Heart right ventricle (tissue), 16 donors: ENCODE measurements around the gene KCNJ4. TPM values are rescaled to one million over a fixed set of nuclear protein-coding genes. Genes with fewer than 3 reads are reported as not detected.

Experiments used
- ATAC-seq, 8 donors: fragments of 200-7000 bp; cut with Tn5 transposase; one replicate each; pipeline ENCODE4 v1.9.1; 2020; ENCODE audit warnings: mild to moderate bottlenecking in 8 of 8, moderate library complexity in 8 of 8, moderate number of reproducible peaks in 1 of 8
- DNase-seq, 2 donors: peaks; one replicate each; pipeline ENCODE4 v3.0.0-alpha.2; 2020
- H3K27ac ChIP-seq, 10 donors: fragments of 200-600 bp; sonication (generic) in 2 of 10; one replicate each; pipeline versions ENCODE4 v1.5.0 to v1.8.0; 2020 to 2022; ENCODE audit warnings: mild to moderate bottlenecking in 3 of 10
- H3K27me3 ChIP-seq, 7 donors: fragments of 200-600 bp; one replicate each; pipeline ENCODE4 v1.8.0; 2021 to 2022; ENCODE audit warnings: mild to moderate bottlenecking in 2 of 7
- H3K36me3 ChIP-seq, 9 donors: fragments of 200-600 bp; sonication (generic) in 1 of 9; one replicate each; pipeline versions ENCODE4 v1.5.0 to v1.8.0; 2020 to 2022; ENCODE audit warnings: mild to moderate bottlenecking in 2 of 9
- H3K4me1 ChIP-seq, 9 donors: fragments of 200-600 bp; sonication (generic) in 1 of 9; one replicate each; pipeline versions ENCODE4 v1.5.0 to v1.8.0; 2020 to 2022; ENCODE audit warnings: mild to moderate bottlenecking in 4 of 9
- H3K4me3 ChIP-seq, 10 donors: fragments of 200-600 bp; sonication (generic) in 2 of 10; one replicate each; pipeline versions ENCODE4 v1.5.0 to v1.8.0; 2020 to 2022; ENCODE audit warnings: mild to moderate bottlenecking in 7 of 10, moderate library complexity in 2 of 10
- H3K9me3 ChIP-seq, 11 donors: fragments of 200-600 bp in 10 of 11; sonication (generic) in 2 of 11; one replicate each; pipeline versions ENCODE4 v1.5.0 to v1.8.0; 2013 to 2022; ENCODE audit warnings: mild to moderate bottlenecking in 2 of 11, control low read depth in 1 of 11, moderate library complexity in 1 of 11
- CTCF ChIP-seq, 9 donors: fragments of 200-600 bp; sonication (generic) in 2 of 9; IDR thresholded peaks; one replicate each; pipeline versions ENCODE4 v1.5.0 to v1.8.0; 2021 to 2022; ENCODE audit warnings: antibody characterized with exemption in 9 of 9, mild to moderate bottlenecking in 5 of 9, moderate library complexity in 1 of 9
- WGBS, 2 donors: extraction: QIAGEN DNeasy Blood & Tissue Kit; methylation state at CpG; one replicate each; pipeline ENCODE4 v1.1.7; 2013; ENCODE audit warnings: inconsistent platforms in 1 of 2; 5-methylcytosine and 5-hydroxymethylcytosine counted together
- intact Hi-C, 10 donors: fragments of 100-400 bp; cut with DNase I; formaldehyde crosslinking; loops; one replicate each; pipeline versions ENCODE4 v1.11.1 to v1.14.2; 2022
- polyA plus RNA-seq, 2 donors: library from polyadenylated mRNA; stranded (reverse); fragments of 200-250 nt; gene quantifications; one replicate each; pipeline ENCODE4 v1.2.3, GENCODE V29; 2013
- total RNA-seq, 10 donors: library from RNA; stranded (reverse); fragmentation: NEBNext Ultra II Directional in 3 of 10; extraction: Animal tissue kit (Norgen Biotek cat#: 25700) in 3 of 10; gene quantifications; one replicate each; pipeline versions ENCODE4 v1.2.1 to v1.2.4, GENCODE V29; 2021 to 2023
- donor health status: Arrhythmogenic right ventricular cardiomyopathy.
- donor health status: ischemic (EF 13 %, LVEDD 7.1; RV severe dilation, severe dysfunction).
- donor health status: healthy with polysubstance abuse.
- donor health status: DM: no; HTN: yes; CAD: no.
- donor health status: DM: no; HTN: no; CAD: no.
- donor health status: ischemic (EF 25% LVEDD 6.9; RV normal size, moderate dysfunction).
- donor health status: ischemic (EF 25% LVEDD 5.7; RV mildly dilated, moderate dysfunction).
- donor health status: healthy.
- donor health status: DM: yes; HTN: yes; CAD: no.
- donor health status: Ischemic cardiomyopathy.
- donor health status: ischemic (EF 35%, LVEDD 5.7; RV mildly dilated, moderate dysfunction).
- donor health status: nonischemic (EF 11% LVEDD 7.7; RV severe dilation, severe dysfunction).
- donor health status: DM: yes; HTN: yes; CAD: no.
- donor health status: PGD.
- donor health status: ischemic (EF 29% LVEDD 5.4; RV normal size, mild dysfunction).
- donor health status: nonischemic (EF 23%, LVEDD 6.1; RV moderate dilation, normal function).

The KCNJ4 gene
- total and polyA plus RNA-seq, 12 donors, result 4.9 to 93.3 (median 33.9) TPM

GRCh38 chr22:38422611-38423511, 32.1 kb downstream of the KCNJ4 start:
- DNase-seq, result no peak

GRCh38 chr22:38420734-38421133, 34.3 kb downstream of the KCNJ4 start:
- ATAC-seq, result no peak
- no peaks in the 10 kb centered on the region for H3K27me3 ChIP-seq
- TF ChIP-seq CTCF (IDR thresholded peaks at IDR 0.05), result no peak
- intact Hi-C loops, result no loop called here
- 94 to 99% methylated on average over 4 of the region's 4 CpGs for WGBS, 2 donors
- peaks cover 0 to 22% (median 0%) of the 10 kb centered on the region in 9 donors for H3K4me1 ChIP-seq
- no peak for DNase-seq
- H3K36me3 ChIP-seq, result peaks cover 0 to 9% (median 0%) of the 10 kb centered on the region in 9 donors
- H3K9me3 ChIP-seq, result no peaks in the 10 kb centered on the region
- H3K4me3 ChIP-seq, result no peak overlapping the region
- no peak overlapping the region for H3K27ac ChIP-seq

More at GRCh38 chr22:38422611-38423511, 32.1 kb downstream of the KCNJ4 start:
- Histone ChIP-seq H3K36me3 (peaks cover 0 to 23% (median 0%) of the 10 kb centered on the region in 9 donors), H3K4me3 (no peak overlapping the region), H3K9me3 (no peaks in the 10 kb centered on the region), H3K27me3 (no peaks in the 10 kb centered on the region), H3K4me1 (peaks cover 0 to 17% (median 0%) of the 10 kb centered on the region in 9 donors), H3K27ac (peak overlapping the region in 3 of 10 donors; percentile 16 to 59 (median 46))
- ATAC-seq, result peak in 1 of 8 donors; percentile 22
- TF ChIP-seq CTCF (IDR thresholded peaks at IDR 0.05), result no peak
- 75 to 83% methylated on average over 21 of the region's 21 CpGs for WGBS, 2 donors
- intact Hi-C loops, result no loop called here

DNA sequence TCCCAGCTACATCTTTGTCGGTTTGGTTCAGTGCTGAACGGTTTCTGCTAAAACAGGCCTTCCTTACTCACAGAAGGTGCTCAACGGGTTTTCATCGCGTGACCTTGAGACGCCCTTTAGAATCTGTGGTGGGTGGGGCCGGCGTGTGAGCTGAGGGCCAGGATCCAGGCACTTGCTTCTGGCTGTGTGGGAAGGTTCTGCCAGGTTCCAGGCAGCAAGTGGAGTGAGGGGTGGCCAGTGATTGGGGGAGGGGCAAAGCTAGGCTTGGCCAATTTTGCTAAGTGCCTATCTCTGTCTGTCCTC, 35.2 kb downstream of the KCNJ4 start:
- no peak for ATAC-seq
- Histone ChIP-seq H3K27me3 (no peaks in the 10 kb centered on the region), H3K4me3 (no peak overlapping the region), H3K4me1 (peaks cover 0 to 31% (median 4%) of the 10 kb centered on the region in 9 donors), H3K36me3 (peaks cover 0 to 4% (median 0%) of the 10 kb centered on the region in 9 donors), H3K9me3 (no peaks in the 10 kb centered on the region), H3K27ac (peak overlapping the region in 6 of 10 donors; percentile 4 to 55 (median 49))
- intact Hi-C loops, result loop anchor here in 3 of 10 donors (5.0 to 10.0 kb wide), 3 partner anchors 47 to 155 kb away; partner anchors contain the start of genes DDX17 (in 1 of the 3), DMC1 (in 1 of the 3) and KDELR3 (in 1 of the 3)
- no peak for DNase-seq
- WGBS, 2 donors, result 53 to 56% methylated on average over 8 of the region's 8 CpGs
- TF ChIP-seq CTCF (IDR thresholded peaks at IDR 0.05), result no peak

DNA sequence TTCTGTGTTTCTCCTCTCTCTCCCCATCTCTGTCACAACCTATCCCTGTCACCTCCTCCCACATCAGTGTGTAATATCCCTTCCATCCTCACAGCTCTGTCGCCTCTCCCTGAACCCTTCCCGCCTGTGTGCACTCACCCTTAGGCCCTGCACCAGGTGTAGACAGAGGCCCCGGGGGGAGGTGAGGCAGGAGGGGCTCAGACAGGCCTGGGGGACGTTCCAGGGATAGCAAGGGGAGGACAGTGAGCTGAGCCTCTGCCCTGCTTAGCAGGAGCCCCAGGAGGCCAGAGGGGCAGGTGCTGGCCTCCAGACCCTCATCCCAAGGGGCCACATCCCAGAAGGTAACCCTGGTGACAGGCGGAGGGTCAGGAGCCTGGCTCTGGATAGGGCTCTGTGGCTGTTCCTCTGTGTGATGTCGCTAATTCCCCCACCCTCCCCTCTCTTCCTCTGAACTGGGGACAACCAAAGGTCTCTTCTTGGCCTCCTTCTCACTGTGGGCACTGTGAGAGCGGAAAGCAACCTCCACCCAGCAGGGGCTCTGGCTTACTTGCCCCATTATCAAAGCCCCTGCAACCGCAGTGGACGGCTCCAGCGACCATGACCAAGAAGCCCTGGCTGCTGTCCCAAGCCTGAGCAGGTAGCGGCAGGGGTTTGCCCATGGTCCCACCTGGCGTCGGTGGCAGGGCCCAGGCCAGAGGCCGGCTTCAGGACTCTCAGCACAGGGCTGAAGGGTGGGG, 35.7 kb downstream of the KCNJ4 start:
- no peak for DNase-seq
- Histone ChIP-seq H3K4me3 (no peak overlapping the region), H3K36me3 (peaks cover 0 to 2% (median 0%) of the 10 kb centered on the region in 9 donors), H3K4me1 (peaks cover 0 to 33% (median 4%) of the 10 kb centered on the region in 9 donors), H3K27ac (peak overlapping the region in 6 of 10 donors; percentile 4 to 55 (median 49)), H3K27me3 (no peaks in the 10 kb centered on the region), H3K9me3 (no peaks in the 10 kb centered on the region)
- no peak for TF ChIP-seq CTCF (IDR thresholded peaks at IDR 0.05)
- WGBS, 2 donors, result 82 to 84% methylated on average over 14 of the region's 14 CpGs
- ATAC-seq, result no peak
- intact Hi-C loops, result loop anchor here in 3 of 10 donors (5.0 to 10.0 kb wide), 3 partner anchors 48 to 156 kb away; partner anchors contain the start of genes DDX17 (in 1 of the 3), DMC1 (in 1 of the 3) and KDELR3 (in 1 of the 3)
